Stimulated activated CD8-positive, alpha-beta memory T cell treated with anti-CD3 and anti-CD28 coated beads, Interleukin-7, amount 100 ng/mL, for 24 hours (primary cell): ENCODE results near the gene SLC38A8.

ENCODE experiments used
- DNase-seq: peaks from one replicate; pipeline ENCODE4 v3.0.0-alpha.2; 2020; ENCODE audit warnings: low read depth

The SLC38A8 gene

GRCh38 chr16:84048871-84049270, 6.3 kb upstream of the SLC38A8 start:
- no peak for DNase-seq

DNA sequence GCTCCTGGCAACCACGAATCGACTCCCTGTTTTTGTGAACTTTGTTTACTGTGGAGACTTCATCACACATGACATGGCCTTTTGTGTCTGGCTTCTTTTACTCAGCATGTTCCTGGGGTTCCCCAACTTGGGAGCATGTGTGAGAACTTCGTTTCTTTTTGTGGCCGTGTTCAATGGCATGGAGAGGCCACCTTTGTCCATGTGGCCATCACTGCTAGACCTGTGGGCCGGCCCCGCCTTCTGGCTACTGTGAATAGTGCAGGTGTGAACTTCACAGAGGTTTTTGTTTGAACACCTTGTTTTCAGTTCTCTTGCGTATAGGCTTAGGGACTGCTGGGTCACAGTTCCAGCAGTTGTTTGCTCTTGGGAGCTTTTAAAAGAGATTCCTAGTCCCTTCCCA, 5.7 kb upstream of the SLC38A8 start:
- no peak for DNase-seq

DNA sequence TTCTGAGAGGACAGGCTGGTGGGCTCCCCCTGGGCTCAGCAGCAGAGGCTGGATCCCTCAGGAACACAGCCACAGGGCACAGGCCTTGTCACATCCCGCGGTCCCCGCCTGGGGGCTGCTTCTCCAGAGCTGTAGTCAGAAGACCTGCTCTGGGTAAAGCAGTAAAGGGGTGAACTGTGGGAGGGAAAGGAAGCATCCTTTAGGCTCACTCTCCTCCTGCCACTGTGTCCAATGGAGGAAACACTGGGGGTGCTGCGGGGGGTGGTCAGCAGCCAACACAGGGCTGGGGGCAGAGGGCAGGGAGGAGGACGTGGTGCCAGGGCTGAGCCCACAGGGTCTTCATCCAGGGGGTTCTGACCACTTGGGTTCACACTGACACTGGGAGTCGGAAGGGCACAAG, 5.0 kb upstream of the SLC38A8 start:
- no peak for DNase-seq

GRCh38 chr16:84047206-84047605, 4.6 kb upstream of the SLC38A8 start:
- no peak for DNase-seq

DNA sequence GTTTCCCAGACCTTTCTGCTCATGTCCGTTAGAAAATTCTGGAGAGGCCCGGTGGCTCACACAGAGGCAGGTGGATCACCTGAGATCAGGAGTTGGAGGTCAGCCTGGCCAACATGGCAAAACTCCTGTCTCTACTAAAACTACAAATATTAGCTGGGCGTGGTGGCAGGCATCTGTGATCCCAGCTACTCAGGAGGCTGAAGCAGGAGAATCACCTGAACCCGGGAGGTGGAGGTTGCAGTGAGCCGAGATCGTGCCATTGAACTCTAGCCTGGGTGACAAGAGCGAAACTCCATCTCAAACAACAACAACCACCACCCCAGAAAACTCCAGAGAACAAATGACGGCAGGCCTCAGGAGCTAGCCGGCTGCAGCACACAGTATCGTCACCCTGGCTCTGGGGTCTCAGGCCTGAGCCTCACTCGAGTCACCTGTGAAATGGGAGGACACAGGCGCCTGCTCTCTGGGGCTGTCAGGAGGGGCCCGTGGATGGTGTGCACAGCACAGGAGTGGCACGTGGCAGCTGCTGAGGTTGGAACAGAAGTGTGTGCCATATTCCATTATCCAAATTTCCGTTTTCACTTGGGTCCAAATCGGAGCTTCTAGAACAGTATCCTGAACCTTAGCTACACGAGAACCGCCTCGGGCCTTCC, 3.3 kb upstream of the SLC38A8 start:
- DNase-seq, result no peak

GRCh38 chr16:84045001-84045817, 2.6 kb upstream of the SLC38A8 start:
- DNase-seq, result no peak

- no peak for DNase-seq
Measured at GRCh38 chr16:84044118-84044488, 1.5 kb upstream of the SLC38A8 start.

- no peak for DNase-seq
Measured at GRCh38 chr16:84043486-84044117, 1.0 kb upstream of the SLC38A8 start.

DNA sequence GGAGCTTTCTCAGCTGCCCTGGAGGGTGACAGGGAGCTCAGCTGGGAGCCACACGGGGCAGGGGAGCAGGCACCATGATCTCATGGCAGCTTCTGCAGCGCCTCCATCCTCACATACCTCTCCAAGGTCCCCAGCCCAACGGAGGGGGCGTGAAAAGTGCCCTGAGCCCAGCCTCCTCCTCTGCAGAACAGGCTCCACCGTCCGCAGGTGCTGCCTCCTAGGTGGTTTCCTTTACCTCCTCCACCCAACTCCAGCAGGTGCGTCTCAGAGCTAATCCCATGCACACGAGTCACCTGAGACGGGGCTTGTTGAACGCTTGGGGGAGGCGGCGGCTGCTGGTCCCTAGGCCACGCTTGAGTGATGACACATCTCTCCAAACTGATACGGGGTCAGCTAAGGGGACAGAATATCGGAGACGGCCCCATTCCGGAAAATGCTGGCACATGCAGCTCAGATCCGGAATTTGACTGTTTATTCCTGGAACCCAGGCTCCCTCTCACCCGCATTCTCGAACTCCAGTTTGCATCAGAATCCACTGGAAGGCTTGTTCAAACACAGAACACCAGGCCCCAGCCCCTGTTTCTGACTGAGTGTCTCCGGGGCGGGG, 387 bp upstream of the SLC38A8 start:
- no peak for DNase-seq

DNA sequence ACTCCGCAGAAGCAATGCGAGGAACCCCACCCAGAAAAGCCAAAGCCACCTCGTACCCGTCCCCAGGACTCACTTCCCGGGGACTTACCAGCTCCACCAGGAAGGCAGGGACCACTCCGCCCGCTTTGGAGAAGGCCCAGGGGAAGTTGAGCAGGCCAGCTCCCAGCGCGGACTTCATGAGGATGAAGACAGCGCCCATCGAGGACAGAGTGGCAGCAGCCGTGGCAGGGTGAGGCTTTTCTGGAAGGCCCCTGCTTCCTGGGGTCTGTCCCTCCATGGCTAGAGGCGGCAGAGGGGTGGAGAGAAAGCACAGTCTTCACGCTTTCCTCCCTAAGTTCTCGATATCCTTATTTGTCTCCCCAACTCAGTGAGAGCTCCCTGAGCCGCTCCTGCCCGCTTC, 714 bp downstream of the SLC38A8 start:
- DNase-seq, result no peak

DNA sequence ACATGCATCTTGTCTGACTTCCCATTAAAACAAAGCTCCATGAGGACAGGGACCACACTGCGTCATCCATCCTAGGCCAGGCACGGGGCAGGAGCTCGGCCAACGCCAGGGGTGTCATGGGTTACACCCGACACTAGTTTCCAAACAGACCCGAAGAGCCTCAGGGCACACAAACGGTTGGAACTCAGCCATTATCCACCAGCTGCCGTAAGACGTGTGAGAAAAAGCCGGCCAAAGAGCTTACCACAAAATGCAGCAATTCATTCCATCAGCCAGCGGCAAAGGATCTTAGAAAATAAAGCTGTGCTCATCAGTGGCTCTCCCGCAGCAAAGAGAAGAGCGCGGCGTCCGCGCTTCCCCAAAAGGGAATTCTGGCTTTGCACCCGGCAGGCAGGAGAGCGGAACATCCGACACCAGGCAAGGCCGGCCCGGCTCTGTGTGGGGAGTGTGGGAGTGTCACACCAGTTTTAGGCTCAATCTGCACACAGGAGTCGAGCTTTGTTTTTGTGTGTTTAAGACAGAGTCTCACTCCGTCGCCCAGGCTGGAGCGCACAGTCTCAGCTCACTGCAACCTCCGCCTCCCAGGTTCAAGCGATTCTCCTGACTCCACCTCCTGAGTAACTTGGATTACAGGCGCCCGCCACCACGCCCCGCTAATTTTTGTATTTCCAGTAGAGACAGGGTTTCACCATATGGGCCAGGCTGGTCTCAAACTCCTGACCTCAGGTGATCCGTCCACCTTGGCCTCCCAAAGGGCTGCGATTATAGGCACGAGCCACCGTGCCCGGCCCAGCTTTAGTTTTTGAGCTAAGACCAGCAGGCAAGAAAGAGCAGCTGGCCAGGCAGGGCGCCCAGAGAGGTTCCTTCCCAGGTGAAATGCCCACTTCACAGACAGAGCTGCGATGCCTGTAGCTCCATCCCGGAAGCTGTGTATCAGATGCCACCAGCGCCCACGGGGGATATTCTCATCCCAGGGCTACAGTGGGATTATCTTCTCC, 1.5 kb downstream of the SLC38A8 start:
- no peak for DNase-seq

DNA sequence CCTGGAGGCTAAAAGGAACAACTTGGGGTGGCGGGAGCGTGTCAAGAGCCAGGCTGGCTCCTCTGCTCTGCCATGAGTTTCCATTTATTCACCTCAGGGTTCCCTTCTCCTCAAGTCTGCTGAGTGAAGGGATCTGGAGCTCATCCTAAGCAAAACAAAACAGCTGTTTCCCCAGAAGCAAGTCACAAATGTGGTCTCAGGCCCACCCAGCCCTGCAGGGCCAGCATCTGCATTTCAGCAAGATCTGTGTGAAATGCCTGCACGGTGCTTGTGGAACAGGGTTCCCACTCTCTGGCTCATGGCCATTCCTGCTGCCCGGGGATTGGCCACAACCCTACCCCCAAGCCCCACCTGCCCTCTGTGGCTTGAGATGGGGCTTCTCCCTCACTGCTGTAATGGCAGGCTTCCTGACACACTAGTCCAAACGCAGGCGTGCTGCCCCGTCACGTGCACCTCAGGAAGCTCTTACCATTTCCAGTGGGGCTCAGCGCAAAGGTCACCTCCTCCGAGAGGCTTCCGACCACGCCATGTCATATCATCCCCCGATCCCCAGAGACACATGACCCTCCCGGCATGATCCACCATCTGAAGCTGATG, 2.3 kb downstream of the SLC38A8 start:
- no peak for DNase-seq

GRCh38 chr16:84039696-84040095, 2.9 kb downstream of the SLC38A8 start:
- DNase-seq, result no peak

DNA sequence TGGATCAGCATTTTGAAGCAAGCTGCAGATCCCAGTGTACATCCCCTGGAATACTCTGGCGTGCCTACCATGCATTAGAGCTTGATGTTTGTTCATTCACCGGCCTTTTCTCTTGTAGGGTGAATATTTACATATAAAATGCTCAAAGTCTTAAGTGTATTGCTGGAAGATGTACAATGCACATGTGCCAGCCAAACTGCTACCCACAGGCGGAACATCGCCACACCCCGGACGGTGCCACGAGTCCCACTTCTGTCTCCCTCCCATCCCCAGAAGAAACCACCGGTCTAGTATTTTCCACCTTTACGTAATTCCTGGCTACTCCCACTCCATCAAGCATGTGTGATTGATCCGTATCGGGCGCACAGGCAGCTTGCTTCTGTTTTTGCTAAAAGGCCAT, 4.1 kb downstream of the SLC38A8 start:
- DNase-seq, result no peak

DNA sequence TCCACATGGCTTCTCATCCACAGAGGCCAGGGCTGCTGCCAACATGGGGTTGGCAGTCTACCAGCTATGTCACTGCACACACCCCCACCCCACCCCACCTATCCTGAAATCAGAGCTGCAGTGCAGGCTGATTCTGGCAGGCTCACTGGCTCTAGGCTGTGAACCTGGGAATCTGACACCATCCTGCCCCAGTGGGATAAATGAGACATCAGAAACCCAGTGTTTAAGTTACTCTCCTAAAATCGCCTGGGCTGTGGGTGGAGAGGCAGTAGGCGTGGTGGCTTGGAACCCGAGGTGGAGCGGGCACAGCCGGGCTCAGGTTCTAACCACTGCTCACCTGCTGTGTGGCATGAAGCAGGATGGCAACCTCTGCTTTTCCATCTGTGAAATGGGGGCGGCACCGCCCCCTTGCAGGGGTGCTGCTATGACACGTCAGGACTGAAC, 5.6 kb downstream of the SLC38A8 start:
- DNase-seq, result no peak

DNA sequence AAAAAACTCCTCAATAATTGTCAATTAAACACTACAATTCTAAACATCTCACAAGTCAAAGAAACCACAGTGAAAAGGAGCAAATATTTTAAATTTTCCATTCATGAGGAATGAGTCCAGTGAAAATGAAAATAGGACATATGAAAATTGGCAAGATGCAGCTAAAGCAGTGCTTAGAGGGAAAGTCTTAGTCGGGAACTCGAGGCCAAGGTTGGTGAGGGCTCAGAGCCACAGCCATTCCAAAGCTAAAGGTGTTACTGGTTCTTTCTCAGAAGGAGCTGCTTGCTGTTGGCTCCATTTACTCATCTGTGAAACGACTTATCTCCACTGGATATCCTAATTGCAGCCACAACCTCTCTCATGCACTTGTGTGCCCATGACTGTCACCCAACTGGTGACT, 6.5 kb downstream of the SLC38A8 start:
- no peak for DNase-seq

GRCh38 chr16:84034516-84034915, 8.1 kb downstream of the SLC38A8 start:
- no peak for DNase-seq

DNA sequence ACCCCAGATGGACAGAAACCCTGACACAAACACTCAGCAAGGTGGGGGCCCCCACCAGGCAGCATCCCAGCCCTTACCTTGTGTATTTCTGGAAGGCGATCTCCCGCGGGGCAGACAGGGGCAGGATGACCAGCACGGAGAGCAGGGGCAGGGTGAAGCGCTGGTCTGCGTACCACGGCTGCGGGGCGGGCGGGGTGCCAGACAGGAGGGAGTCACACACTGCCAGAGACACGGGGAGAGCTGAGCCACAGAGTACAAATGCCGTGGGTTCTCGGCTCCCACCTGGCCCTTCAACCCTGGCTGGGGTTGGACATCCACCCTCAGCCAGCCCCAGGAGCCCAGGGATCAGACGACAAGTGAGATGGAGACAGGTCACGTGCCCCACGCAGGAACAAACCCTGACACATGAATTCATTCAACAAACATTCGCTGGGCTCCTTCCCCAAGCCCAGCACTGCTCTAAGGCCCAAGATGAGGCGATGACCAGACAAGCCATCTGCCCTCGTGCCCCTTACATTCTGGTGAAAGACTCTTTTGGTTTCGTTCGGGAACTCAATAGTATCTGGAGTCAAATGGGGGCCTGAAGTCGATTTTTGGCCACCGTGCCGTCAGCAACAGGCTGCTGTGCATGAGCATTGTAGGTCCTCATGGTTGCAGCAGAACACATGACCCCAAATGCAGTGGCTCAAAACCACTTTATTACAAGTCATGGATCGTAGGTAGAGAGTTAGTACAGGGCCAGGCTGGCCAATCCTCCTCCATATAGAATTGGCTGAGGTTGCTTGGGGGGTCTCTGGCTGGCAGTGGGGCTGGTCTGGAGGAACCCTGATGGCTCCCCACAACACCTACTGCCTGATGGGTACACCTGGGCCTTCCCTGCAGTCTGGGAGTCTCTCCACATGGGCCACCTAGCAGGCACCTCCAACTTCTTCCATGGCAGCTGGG, 9.1 kb downstream of the SLC38A8 start:
- no peak for DNase-seq

DNA sequence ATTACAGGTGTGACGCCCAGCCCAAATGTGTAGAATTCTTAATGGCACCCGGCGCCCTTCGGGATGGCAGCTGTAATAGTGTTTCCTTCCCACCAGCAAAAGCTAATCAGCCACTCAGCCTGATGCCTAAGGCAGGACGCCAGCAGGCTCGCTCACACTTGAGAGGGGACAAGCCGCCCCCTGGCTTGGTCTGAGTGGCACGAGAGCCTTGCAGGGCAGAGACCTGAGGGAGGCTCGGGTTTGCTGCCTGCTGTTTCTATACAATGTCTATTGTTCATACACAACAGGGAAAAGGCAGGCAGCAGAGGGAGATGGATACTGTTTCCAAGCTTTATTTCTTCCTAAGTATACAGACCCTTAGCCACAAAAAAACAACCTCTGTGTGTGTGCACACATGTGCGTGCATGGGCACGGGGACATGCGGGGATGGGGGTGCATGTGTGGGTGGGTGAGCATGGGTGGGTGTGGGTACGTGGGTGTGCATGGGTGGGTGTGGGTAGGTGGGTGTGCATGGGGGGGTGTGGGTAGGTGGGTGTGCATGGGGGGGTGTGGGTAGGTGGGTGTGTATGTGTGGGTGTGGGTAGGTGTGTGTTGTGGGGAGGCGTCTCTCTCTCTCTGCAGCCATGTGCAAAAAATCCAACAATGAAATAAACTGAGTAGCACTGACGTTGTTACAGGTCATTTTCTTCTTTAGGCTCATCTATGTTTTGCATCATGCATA, 10.0 kb downstream of the SLC38A8 start:
- DNase-seq, result no peak
